Measurements from ENCODE around the gene CRABP1. TPM values are rescaled to one million over a fixed set of nuclear protein-coding genes. Genes with fewer than 3 reads are reported as not detected.

The CRABP1 gene
- polyA plus RNA-seq, 2 of the 4 experiments (the other 2 are of a cell fraction): 0.57 to 1.1 TPM

- no peak for ATAC-seq
- POLR2A ChIA-PET: no interaction called here
- no peak overlapping the region for H3K4me2 ChIP-seq
- 60% methylated on average over 3 of the region's 3 CpGs for WGBS (ENCODE audit: missing lambda C conversion rate)
- DNase-seq (ENCODE audit: low read depth in 1 of 2, low spot score in 1 of 2): no peak
- TF ChIP-seq FOSB (CRISPR knock-in tag; IDR thresholded peaks at IDR 0.05) (no peak), CTCF (IDR thresholded peaks at IDR 0.05) (no peak), GATA3 (IDR thresholded peaks at IDR 0.05; ENCODE audit: borderline replicate concordance) (no peak), E2F6 (IDR thresholded peaks at IDR 0.05; ENCODE audit: borderline replicate concordance, low read depth) (no peak), POLR2AphosphoS2 (conservative IDR thresholded peaks at IDR 0.05; ENCODE audit: low read length) (no peak), CBX8 (IDR thresholded peaks at IDR 0.05) (no peak), JUN (IDR thresholded peaks at IDR 0.05) (no peak), ELK1 (IDR thresholded peaks at IDR 0.05; ENCODE audit: low read depth, low read length) (no peak), ESRRA (IDR thresholded peaks at IDR 0.05; ENCODE audit: borderline replicate concordance, low read length) (no peak), HOXB13 (CRISPR knock-in tag; IDR thresholded peaks at IDR 0.05; ENCODE audit: low read depth) (no peak), HDAC2 (IDR thresholded peaks at IDR 0.05) (no peak), RCOR1 (IDR thresholded peaks at IDR 0.05; ENCODE audit: low read depth, low read length) (no peak), MAFK (IDR thresholded peaks at IDR 0.05; ENCODE audit: partially characterized antibody) (no peak), CHD2 (IDR thresholded peaks at IDR 0.05; ENCODE audit: low read length, partially characterized antibody) (no peak), PBX3 (IDR thresholded peaks at IDR 0.05) (no peak), CEBPB (IDR thresholded peaks at IDR 0.05) (no peak), BCL3 (IDR thresholded peaks at IDR 0.05) (no peak), SMC3 (IDR thresholded peaks at IDR 0.05) (no peak), EHMT2 (IDR thresholded peaks at IDR 0.05; ENCODE audit: low read depth) (no peak)
- no peaks in the 10 kb centered on the region for H3K9me3 ChIP-seq
- CTCF ChIA-PET: interaction anchor here (2.0 kb wide), 1 partner anchor 87 kb away, joined by 4 read pairs; no protein-coding TSS in a partner anchor
- FAIRE-seq: no peak
- peaks cover 5% of the 10 kb centered on the region; the same call in 1 of the 3 replicates for H3K4me1 ChIP-seq
- H3K27ac ChIP-seq: no peak overlapping the region
- H3K4me3 ChIP-seq: no peak overlapping the region
Observed at GRCh38 chr15:78334845-78335244, 5.3 kb upstream of the CRABP1 start.

GRCh38 chr15:78335985-78336384 is 4.2 kb upstream of the CRABP1 start:
- WGBS (ENCODE audit: missing lambda C conversion rate): 64% methylated on average over 4 of the region's 4 CpGs
- H3K27ac ChIP-seq: no peak overlapping the region

More at GRCh38 chr15:78335985-78336384, 4.2 kb upstream of the CRABP1 start:
- Histone ChIP-seq H3K9me3 (no peaks in the 10 kb centered on the region), H3K4me3 (no peak overlapping the region), H3K4me2 (no peak overlapping the region), H3K4me1 (peaks cover 12% of the 10 kb centered on the region; the same call in 2 of the 3 replicates)
- ChIA-PET CTCF (interaction anchor here (0.9 to 2.0 kb wide), 2 partner anchors 84 to 86 kb away, joined by 3 to 4 read pairs; no protein-coding TSS in a partner anchor), POLR2A (no interaction called here)
- FAIRE-seq (no peak), ATAC-seq (no peak), DNase-seq (ENCODE audit: low read depth in 1 of 2, low spot score in 1 of 2) (no peak)
- TF ChIP-seq ZFP36 (IDR thresholded peaks at IDR 0.05; ENCODE audit: borderline replicate concordance, partially characterized antibody) (no peak), EHMT2 (IDR thresholded peaks at IDR 0.05; ENCODE audit: low read depth) (no peak), MAX (IDR thresholded peaks at IDR 0.05) (no peak), JUN (IDR thresholded peaks at IDR 0.05) (no peak), HEYL (CRISPR knock-in tag; IDR thresholded peaks at IDR 0.05) (no peak), KDM5A (IDR thresholded peaks at IDR 0.05) (no peak), TFCP2L1 (CRISPR knock-in tag; IDR thresholded peaks at IDR 0.05) (no peak), HMGXB4 (CRISPR knock-in tag; IDR thresholded peaks at IDR 0.05; ENCODE audit: borderline replicate concordance) (no peak), FOSB (CRISPR knock-in tag; IDR thresholded peaks at IDR 0.05) (no peak), JUNB (IDR thresholded peaks at IDR 0.05) (no peak), GATA3 (IDR thresholded peaks at IDR 0.05; ENCODE audit: borderline replicate concordance) (no peak), CHD2 (IDR thresholded peaks at IDR 0.05; ENCODE audit: low read length, partially characterized antibody) (no peak), HOXB13 (CRISPR knock-in tag; IDR thresholded peaks at IDR 0.05; ENCODE audit: low read depth) (no peak), ELK1 (IDR thresholded peaks at IDR 0.05; ENCODE audit: low read depth, low read length) (no peak), EHF (CRISPR knock-in tag; IDR thresholded peaks at IDR 0.05) (no peak), RFX5 (IDR thresholded peaks at IDR 0.05) (no peak), FOXS1 (CRISPR knock-in tag; IDR thresholded peaks at IDR 0.05) (no peak)
